Esophagus mucosa (tissue), 1 donor: Measurements from ENCODE around the gene NBPF4. TPM values are rescaled to one million over a fixed set of nuclear protein-coding genes. Genes with fewer than 3 reads are reported as not detected.
"Not testable (repeated sequence)": the region's sequence is repeated elsewhere in the genome, so short reads cannot be mapped to it uniquely, and the experiment has no call there.

Experiments
- ATAC-seq: fragments of 200-7000 bp; cut with Tn5 transposase; one replicate; pipeline ENCODE4 v1.9.1; 2020
- total RNA-seq: library from RNA; stranded (reverse); gene quantifications from one replicate; pipeline ENCODE4 v1.2.4, GENCODE V29; 2023
- donor health status: DM: yes; HTN: yes; CAD: no.

NBPF4 gene, protein sequence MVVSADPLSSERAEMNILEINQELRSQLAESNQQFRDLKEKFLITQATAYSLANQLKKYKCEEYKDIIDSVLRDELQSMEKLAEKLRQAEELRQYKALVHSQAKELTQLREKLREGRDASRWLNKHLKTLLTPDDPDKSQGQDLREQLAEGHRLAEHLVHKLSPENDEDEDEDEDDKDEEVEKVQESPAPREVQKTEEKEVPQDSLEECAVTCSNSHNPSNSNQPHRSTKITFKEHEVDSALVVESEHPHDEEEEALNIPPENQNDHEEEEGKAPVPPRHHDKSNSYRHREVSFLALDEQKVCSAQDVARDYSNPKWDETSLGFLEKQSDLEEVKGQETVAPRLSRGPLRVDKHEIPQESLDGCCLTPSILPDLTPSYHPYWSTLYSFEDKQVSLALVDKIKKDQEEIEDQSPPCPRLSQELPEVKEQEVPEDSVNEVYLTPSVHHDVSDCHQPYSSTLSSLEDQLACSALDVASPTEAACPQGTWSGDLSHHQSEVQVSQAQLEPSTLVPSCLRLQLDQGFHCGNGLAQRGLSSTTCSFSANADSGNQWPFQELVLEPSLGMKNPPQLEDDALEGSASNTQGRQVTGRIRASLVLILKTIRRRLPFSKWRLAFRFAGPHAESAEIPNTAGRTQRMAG
- 0.08 TPM for total RNA-seq

DNA sequence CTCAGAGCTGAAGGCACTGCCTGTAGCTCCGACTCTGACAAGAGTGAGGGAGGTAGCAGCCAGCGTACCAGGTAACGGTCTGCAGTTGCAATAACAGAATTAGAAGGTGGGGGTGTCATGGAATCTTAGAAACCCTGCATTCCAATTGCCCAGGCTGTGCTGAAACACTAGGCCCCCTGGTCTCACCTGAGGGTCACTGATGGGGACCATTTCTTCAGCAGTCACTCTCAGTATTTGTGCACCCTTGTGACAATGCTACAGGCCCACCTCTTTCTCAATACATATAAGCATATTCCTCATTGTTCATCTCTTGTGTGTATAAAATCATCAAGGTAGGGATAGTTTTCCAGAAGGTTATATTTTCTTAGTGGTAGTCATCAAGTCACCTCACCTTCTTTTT lies at the start of gene NBPF4:
NBPF4 (minus strand) TSS at position 101 of the 400 bp plus-strand sequence. CDS start 315 bp downstream, outside the sequence.
- not testable (repeated sequence) for ATAC-seq

DNA sequence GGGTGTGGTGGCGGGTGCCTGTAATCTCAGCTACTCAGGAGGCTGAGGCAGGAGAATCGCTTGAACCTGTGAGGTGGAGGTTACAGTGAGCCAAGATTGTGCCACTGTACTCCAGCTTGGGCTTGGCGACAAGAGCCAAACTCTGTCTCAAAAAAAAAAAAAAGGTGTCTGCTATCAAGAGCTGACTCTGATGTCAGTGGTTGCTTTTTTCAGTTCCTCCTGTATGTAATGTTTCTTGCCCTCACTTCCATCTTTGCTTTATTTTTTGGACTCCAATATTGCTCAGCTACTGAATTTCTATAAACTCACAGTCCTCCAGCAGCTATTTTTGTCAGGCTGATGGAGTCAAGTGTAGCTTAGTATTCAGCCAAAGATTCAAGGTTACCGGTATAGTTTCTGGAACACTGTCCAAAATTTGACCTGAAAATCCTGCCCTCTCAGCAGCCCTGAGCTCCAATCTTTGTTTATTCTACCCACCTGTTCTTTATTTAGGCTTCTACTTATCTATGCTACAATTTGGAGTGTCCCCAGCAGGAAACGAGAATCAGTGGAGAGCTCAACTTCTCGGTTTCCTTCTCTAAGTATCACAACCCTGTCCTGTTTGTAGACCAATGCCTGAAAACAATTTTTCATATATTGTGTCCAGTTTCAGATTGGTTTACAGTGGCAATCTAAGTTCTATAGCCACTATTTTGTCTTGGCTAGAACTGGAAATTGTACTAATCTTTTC lies 38.8 kb upstream of the NBPF4 start:
- not testable (repeated sequence) for ATAC-seq

DNA sequence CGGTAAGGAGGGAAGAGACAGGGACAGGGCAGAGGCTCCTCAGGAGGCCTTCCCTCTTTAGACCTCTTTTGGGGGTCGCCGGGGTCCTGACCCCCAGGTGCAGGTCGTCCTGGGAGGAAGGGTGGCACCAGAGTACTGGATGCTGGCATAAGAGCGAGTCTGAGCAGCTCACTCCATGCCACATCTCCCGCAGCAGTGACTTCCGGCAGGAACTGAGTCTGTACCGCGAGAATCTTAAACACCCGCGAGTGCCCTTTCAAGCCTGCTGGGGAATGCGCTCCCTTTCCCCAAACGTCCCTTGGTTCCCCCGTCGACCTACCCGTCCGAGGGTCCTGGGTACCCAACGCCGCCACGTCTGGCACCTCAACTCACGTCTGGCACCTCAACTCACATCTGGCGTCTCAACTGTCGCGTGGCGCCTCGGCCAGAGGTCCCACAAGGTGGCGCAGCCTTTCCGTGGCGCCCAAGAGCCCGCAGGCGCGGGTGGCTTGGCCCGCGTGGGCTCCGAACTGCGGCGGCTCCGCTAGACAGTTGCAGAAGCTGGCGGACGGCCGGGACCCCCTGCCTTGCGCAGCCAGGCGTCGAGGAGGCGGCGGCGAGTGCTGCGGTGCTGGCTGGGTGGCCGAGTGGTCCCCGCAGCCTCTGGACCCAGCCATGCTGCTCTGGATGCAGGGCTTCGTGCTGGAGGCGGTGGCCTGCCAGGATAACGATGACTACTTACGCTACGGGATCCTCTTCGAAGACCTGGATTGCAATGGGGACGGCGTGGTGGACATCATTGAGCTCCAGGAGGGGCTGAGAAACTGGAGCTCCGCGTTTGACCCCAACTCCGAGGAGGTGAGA lies 28.8 kb upstream of the NBPF4 start:
- ATAC-seq, result peak; percentile 36

DNA sequence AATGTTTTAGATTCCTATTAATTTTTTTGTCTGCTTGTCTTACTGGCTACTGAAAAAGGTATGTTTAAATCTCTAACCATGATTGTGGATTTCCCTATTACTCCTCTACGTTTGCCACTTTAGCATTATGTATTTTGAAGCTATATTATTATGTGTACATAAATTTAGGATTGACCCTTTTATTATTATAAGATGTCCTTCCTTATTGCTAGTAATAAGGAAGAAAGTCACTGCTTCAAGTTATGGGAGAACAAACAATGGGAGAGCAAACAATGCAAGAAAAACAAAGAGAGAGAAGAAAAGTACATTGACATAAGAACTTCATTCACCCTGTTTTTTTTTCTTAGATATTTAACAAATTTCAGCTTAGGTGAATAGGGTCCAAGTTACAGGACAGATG lies 23.2 kb upstream of the NBPF4 start:
- not testable (repeated sequence) for ATAC-seq

DNA sequence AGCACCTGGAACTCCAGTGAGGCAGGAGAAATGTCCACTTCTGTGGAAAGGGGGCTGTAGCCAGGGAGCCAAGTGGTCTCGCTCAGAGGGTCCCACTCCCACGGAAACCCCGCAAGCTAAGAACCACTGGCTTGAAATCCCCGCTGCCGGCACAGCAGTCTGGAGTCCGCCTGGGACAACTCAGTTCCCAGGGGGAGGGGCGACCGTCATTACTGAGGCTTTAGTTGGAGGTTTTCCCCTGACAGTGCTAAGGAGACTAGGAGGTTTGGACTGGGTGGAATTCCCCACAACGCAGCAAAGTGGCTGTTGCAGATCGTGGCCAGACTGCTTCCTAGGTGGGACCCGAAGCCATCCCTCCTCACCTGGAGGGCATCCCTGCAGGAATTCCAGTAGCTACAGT lies 18.1 kb upstream of the NBPF4 start:
- not testable (repeated sequence) for ATAC-seq

DNA sequence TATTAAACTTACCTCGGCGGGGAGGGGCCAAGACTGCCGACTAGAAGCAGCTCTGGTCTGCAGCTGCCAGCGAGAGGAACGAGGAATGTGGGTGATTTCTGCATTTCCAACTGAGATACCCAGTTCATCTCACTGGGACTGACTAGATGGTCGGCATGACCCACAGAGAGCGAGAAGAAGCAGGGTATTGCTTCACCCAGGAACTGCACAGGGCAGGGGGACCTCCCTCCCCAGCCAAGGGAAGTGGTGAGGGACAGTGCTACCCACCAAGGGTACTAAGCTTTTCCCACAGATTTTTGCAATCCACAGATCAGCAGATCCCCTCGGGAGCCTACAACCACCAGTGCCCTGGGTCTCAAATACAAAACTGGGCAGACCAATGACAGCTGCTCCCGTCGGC lies 17.6 kb upstream of the NBPF4 start:
- not testable (repeated sequence) for ATAC-seq

DNA sequence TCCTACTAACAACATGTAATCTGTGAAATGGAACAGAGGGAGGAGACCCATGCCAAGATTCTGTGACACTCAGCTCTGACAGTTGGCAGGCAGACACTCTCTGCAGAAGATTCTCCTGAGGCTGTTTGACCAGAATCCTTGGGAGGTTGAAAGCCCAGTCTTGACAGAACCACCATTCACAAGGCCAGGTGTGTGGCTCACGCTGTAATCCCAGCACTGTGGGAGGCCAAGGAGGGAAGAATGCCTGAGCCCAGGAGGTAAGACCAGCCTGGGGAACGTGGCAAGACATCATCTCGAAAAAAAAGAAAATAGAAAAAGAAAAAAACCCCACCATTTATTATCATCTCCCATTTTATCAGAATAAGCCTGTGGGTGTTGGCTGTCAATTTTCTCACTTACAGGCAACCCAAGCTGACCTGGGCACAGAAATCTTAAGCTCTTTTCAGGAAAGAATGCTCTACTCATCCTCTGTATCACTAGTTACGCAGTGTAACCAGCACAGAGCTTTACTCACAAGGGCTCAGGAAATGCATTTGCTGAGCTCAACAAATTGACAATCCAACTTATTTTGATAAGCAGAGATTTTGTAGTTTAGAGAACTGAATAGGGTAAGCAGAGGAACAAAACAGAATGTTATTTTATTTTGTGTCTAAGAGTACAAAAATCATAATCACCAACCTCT lies 16.8 kb upstream of the NBPF4 start:
- not testable (repeated sequence) for ATAC-seq

DNA sequence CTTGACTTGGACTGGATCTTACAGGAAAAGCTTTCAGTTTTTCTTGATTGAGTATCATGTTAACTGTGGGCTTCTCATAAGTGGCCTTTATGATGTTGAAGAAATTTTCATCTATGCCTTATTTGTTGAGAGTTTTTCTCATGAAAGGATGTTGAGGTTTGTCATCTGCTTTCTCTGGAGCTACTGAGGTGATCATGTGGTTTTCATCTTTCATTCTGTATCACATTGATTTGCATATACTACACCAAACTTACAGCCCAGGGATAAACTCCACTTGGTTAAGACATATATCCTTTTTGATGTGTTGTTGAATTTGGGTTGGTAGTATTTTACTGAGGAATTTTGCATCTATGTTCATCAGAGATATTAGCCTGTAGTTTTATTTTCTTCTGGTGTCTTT lies 11.6 kb upstream of the NBPF4 start:
- not testable (repeated sequence) for ATAC-seq

DNA sequence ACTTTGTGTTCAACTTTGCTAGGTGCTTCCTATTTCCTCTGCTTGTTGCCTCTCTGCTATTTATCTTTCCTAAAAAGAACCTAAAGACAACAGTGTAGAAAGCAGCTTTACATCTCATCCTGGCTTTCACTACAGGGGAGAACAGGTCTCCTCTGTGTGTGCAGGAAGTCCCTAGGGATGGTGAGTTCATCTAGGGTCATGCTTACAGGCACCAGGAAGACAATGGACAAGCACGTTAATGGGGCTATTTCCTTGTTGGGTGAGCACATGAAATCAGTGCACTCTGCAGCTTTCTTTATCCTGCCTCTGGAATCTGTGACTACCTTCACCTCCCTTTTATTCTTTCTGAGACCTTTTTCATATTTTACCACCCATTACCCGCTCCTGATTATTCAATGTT lies 4.5 kb downstream of the NBPF4 start:
- ATAC-seq, result peak; percentile 73

DNA sequence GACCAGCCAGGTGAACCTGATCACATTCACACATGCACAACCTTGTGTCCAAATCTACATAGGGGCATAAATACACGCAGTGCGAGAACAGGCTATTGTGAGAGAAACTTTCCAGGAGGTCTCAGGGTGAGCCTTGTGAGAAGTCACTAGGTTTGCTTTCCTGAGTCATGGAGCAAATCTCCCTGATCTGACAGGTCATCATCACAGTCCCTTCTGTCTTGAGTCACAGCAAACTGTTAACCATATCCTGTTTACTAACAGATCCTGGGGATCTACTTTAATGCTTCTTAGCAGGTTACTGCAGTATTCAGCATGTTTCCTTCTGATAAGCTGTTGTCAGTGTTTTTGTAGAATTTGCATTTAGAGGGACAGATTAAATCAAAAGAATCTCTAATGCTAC lies 8.6 kb downstream of the NBPF4 start:
- peak; percentile 64 for ATAC-seq

DNA sequence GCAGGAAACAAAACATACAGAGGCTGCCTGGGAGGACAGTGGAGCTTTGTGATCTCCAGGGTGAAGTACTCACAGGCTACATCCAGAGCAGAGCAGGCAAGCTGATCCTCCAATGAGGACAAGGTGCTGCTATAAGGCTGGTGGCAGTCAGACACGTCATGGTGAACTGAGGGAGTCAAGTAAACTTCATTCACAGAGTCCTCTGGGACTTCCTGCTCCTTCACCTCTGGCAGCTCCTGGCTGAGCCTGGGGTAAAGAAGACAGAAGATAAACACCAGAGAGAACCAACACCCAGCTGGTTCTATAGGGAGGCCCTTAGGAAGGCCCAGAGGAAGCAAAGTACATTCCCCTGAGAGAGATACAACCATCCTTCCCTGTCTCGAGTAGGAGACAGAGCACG lies 11.7 kb downstream of the NBPF4 start:
- not testable (repeated sequence) for ATAC-seq

DNA sequence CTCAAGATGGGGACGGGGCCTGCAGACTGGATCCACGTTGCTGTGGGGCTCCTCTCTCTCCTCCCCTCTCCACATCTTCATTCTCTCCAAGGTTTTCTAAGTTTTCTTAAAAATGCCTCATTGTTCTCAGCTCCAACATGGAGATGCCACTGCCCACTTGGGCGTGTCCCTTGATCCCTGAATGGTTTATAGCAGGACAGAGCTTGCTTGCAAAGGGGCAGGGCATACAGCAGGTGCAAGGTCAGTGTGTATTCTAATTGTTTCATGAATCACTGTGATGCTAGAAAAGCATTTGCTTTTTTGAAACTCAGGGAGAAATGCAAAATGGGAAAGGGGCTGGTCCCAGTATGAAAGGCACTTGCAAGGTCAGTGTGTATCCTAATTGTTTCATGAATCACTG lies 13.9 kb downstream of the NBPF4 start:
- not testable (repeated sequence) for ATAC-seq

DNA sequence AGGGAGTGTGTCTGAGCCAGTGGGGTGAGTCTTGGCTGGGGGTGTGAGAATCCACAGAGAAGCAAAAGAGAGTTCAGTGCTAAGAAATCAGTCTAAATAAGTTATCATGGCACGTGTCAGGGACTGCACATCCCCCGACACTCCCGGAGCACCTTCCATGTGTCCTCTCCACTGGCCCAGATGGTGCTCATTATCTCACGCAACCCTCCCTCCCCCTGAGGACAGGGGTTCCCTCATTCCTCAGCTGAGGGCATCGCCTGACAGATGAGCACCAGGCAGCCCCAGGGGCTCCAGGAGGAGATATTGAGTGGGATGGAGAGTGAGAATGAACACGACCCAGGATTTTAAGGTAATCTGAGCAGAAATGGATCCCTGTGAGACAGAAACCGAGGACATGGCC lies 16.1 kb downstream of the NBPF4 start:
- ATAC-seq, result not testable (repeated sequence)

DNA sequence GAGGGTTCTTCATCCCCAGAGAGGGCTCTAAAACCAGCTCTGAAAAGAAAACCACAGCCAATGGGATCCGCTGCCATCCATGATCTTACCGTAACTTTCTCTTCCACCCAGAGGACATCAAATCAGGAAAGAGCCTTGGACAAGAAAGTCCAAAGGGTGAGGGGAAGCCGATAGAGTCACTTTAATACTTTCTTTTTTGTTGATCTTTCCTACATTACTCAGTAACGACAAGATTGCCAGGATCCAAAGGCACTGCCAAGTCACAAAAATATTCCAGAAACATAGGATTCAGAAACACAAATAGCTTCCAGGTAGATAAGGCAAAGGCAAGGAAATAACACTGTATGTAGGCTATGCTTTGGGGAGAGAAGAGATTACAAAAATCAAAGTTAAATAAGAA lies 17.0 kb downstream of the NBPF4 start:
- ATAC-seq, result not testable (repeated sequence)

DNA sequence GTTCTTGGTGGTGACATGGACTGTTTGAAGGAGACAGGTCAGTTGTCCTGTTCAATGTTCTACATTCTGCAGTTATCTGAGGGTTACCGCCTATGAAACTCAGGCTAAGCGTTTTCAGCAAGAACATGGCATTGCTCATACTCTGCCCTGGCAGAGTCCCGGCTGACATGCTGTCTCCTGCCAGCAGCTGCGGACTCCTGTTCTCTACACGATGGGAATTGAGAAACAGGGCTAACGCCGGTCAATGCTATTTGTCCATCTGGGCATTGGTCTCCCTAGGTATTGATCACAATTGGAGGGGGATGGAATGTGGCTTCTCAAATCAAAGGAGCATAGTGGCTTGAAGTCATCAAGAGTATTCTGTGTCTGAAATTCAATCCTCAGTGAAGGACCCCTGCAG lies 20.6 kb downstream of the NBPF4 start:
- not testable (repeated sequence) for ATAC-seq

DNA sequence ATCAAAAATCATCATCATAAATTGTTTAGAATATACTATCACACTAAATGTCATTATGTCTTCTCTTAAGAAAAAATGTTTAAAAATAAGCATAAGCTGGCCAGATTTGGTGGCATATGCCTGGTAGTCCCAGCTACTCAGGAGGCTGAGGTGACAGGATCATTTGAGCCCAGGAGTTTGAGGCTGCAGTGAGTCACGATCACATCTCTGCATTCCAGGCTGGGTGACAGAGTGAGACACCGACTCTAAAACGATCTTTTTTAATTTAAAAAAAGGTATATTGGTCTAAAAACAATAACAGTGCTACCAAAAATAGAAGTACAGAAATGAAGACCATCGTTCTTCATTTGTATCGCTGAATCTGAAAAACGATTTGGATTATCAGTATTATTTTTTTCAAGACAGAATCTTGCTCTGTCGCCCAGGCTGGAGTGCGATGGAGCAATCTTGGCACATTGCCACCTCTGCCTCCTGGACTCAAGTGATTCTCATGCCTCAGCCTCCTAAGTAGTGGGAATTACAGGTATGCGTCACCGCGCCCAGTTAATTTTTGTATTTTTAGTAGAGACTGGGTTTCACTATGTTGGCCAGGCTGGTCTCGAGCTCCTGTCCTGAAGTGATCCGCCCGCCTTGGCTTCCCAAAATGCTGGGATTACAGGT lies 26.2 kb downstream of the NBPF4 start:
- not testable (repeated sequence) for ATAC-seq

DNA sequence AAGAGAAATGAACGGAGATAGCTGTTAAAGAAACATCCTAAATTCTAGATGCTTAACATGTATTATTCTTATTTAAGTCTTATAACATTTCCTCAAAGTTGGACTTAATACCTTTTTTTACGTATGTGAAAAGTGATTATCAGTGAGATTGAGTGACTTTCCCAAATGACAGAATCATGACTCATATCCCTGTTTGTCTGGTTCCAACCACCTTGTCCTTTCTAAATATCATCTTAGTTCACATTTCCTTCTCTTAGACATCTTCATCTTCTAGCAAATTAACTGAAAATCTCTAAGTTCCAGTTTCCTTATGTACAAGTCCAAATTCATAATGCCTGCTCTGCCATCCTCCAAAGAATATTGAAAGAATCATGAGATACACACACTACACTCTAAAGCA lies 26.9 kb downstream of the NBPF4 start:
- ATAC-seq, result not testable (repeated sequence)

DNA sequence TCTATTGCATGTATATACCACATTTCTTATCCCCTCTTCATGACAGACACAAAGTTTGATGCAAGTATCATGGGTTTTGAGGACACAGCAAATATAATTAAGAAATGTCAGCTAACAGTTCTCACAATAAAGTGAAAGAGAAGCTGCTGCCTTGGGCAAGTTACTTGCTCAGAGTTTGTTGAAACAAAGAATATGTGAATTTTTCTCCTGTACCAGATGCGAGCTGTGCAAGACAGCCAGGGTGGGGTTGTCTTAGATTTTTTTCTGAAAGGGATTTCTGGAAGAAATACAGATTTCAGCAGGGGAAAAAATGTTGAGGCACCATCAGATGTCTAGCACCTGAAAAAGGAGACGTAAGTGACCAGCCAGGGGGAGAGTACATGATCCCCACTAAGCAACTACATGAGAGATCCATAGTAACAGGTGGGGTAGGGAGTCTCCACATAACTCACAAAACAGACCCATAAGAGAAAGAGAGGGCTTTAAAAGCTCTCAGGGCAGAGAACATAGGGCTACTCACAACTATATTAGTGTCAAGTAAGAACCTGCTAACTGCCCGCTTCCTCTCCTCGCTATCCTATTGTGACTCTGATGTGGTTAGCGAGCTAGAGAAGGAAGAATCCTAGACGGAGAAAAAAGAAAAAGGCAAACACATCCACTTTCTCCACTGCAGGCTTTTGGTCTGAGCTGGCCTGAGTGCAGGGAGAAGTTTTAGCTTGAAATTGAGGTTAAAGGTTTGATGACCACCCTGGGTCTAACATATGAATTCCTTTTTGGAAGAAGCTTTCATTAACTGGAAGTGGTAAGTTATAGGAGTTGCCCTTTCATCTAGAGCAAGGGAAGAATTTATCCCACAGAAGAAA lies 27.6 kb downstream of the NBPF4 start:
- not testable (repeated sequence) for ATAC-seq

DNA sequence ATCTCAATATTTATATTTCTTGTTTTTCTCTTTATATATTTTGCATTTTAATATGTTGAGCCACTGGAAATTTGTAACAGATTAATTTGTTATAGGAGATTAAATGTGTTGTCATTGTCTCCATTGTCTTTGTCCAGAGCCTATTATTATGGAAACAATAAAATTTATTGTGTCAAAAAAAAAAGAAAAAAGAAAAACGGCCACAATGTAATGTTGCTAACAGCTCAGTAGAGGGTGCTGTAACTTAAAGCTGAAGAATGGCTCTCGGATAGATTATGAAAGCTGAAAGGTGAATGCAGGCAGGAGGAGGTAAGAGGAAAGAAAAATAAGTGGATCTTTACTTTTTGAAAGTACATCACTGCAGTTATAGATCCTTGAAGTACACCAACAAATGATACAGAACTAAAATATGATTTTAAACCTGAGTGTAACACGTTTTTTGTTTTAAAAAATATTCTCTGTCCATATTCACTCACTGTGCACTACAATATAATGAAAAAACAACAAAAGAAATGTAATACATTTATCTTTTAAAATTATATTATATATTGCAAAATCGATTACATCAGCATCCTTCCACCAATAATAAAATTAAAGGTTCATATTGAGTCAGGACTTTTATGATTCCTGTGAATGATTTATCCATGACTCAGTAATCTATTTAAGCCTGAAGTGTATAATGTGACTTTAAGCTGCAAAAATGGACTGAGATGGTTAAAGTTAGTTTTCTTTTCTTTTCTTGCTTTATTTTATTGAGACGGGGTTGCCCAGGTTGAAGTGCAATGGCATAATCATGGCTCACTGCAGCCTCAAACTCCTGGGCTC lies 29.0 kb downstream of the NBPF4 start:
- ATAC-seq, result peak; percentile 63
